ENCODE measurements around the gene FARP1.

DNA sequence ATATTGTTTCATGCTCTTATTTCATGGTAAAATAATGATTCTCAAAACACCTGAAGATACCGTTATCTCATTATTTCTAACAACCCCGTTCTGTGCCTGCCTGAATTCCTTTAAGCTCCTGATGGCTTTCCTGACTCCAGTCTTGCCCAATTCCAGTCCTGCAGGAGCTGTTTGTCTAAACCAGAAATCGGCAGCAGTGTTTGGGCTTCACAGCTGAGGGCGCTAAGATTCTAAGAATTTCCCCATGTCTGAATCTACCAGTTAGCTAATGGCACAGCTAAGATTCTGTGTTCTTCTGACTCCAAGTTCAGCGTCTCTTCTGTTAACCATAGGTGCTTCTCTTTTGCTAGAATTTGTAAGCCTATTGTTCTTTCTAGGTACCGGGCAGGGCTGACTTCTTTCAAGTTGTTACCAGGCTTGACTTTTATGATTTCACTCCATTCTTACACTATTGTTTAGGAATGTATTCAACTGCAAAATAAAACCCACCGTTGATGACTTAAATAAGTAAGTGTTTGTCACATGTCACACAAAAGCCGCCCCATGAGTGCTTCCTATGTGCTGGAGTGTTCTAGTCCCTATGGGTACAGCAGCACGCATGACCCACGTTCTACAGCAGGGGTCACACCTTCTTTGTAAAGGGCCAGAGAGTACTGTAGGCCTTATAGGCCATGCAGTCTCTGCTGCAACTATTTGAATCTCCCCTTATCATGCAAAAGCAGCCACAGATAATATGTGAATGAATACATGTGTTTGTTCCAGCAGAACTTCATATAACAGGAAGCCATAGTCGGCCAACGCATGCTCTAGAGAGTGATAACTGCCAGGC is 202.4 kb downstream of the FARP1 start:
- TF ChIP-seq, protein P1, sequence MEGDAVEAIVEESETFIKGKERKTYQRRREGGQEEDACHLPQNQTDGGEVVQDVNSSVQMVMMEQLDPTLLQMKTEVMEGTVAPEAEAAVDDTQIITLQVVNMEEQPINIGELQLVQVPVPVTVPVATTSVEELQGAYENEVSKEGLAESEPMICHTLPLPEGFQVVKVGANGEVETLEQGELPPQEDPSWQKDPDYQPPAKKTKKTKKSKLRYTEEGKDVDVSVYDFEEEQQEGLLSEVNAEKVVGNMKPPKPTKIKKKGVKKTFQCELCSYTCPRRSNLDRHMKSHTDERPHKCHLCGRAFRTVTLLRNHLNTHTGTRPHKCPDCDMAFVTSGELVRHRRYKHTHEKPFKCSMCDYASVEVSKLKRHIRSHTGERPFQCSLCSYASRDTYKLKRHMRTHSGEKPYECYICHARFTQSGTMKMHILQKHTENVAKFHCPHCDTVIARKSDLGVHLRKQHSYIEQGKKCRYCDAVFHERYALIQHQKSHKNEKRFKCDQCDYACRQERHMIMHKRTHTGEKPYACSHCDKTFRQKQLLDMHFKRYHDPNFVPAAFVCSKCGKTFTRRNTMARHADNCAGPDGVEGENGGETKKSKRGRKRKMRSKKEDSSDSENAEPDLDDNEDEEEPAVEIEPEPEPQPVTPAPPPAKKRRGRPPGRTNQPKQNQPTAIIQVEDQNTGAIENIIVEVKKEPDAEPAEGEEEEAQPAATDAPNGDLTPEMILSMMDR (IDR thresholded peaks at IDR 0.05), result no peak
- TF ChIP-seq POLR2A (IDR thresholded peaks at IDR 0.05), result no peak
